Omental fat pad (tissue), 4 donors: ENCODE results near the gene CHPT1. TPM values are rescaled to one million over a fixed set of nuclear protein-coding genes. Genes with fewer than 3 reads are reported as not detected.

Experiments
- ATAC-seq: fragments of 150-250 bp; one replicate; pipeline ENCODE4 v1.9.1; 2016; ENCODE audit warnings: mild to moderate bottlenecking, moderate library complexity; ENCODE audit not compliant: low FRiP score
- DNase-seq: peaks from one replicate; pipeline ENCODE4 v3.0.0-alpha.2; 2019; ENCODE audit warnings: low spot score
- total RNA-seq, 4 donors: library from RNA; depleted of rRNA; stranded (reverse); fragments of >200 nt; gene quantifications; one replicate each; pipeline ENCODE4 v1.1.0, GENCODE V29; 2016
- TF ChIP-seq, protein P1 (sequence below), 3 donors: fragments of 450-650 bp; IDR thresholded peaks; one replicate each; pipeline ENCODE4 v1.5.1; 2016 to 2017; ENCODE audit warnings: antibody characterized with exemption in 3 of 3, mild to moderate bottlenecking in 3 of 3, moderate library complexity in 2 of 3

Gene CHPT1
- total RNA-seq, 4 donors from 2014 or later: 43.8 to 107 (median 60.2) TPM

DNA sequence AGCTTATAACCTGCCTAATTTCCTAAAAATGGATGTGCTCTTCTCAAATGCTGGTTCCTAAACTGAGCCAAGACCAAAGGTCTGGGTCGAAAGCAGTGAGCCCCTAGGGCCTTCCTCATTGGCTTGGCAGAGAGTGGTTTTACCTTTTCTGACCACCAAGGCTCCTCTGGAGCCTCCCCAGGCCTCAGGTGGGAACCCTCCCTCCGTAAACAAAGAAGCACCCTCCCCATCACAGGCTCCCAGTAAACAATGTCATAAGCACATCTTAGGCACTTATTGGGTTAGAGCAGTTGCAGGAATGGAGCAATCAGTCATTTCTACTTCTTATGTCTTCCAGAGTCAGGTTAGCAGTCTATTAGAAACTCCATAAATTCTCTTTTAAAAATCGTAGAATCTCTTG is 6.0 kb downstream of the CHPT1 start:
- no peak for ATAC-seq
- DNase-seq: no peak
- TF ChIP-seq, protein P1, sequence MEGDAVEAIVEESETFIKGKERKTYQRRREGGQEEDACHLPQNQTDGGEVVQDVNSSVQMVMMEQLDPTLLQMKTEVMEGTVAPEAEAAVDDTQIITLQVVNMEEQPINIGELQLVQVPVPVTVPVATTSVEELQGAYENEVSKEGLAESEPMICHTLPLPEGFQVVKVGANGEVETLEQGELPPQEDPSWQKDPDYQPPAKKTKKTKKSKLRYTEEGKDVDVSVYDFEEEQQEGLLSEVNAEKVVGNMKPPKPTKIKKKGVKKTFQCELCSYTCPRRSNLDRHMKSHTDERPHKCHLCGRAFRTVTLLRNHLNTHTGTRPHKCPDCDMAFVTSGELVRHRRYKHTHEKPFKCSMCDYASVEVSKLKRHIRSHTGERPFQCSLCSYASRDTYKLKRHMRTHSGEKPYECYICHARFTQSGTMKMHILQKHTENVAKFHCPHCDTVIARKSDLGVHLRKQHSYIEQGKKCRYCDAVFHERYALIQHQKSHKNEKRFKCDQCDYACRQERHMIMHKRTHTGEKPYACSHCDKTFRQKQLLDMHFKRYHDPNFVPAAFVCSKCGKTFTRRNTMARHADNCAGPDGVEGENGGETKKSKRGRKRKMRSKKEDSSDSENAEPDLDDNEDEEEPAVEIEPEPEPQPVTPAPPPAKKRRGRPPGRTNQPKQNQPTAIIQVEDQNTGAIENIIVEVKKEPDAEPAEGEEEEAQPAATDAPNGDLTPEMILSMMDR (IDR thresholded peaks at IDR 0.05): no peak

DNA sequence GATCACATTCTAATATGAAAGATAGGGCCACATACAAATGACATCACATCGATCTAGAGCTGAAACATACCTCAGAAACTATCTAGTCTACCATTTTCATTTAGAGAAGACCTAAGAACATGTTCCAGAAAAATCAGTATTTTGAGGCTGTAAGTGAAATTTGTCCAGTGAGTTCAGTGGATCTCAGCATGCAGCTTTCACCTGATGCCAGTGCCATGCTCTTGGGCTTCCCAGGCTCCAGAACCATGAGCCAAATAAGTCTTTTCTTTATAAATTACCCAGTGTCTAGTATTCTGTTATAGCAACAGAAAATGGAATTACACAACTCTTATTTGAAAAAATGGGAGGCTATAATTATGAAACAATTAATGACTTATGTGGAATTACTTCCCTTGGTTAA is 9.0 kb downstream of the CHPT1 start:
- no peak for DNase-seq
- ATAC-seq: no peak
- TF ChIP-seq, protein P1 (IDR thresholded peaks at IDR 0.05): no peak

DNA sequence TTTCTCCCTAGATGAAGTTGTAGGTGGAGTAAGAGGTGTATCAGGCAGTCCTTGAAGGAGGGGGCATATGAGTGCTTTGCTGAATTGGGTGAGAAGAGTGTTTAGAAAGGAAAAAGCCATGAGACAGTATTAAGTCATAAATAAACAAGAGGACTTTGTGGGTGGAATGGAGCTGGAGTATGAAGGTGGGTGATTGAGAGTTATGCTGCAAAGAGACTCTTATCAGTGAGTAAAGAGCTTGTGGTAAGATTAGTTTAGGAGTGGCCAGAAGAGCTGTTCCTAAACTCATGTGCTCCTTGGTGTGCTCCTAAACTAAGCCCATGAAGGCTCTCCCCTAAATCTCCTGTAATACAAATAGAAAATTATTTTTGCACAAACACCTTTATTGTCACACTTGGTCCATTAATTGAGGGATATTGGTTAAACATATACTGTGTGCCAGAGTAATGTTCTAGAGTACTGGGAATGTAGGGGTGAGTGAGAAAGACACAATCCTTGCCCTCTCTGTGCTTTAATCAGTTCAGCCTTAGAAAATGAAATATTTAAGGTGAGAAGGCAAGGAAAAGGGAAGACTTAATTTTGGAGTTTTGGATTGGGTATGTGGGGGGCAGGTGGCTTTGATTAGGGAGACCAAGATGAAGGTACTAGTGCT is 9.8 kb downstream of the CHPT1 start:
- no peak for ATAC-seq
- DNase-seq: no peak
- TF ChIP-seq, protein P1 (IDR thresholded peaks at IDR 0.05): no peak

DNA sequence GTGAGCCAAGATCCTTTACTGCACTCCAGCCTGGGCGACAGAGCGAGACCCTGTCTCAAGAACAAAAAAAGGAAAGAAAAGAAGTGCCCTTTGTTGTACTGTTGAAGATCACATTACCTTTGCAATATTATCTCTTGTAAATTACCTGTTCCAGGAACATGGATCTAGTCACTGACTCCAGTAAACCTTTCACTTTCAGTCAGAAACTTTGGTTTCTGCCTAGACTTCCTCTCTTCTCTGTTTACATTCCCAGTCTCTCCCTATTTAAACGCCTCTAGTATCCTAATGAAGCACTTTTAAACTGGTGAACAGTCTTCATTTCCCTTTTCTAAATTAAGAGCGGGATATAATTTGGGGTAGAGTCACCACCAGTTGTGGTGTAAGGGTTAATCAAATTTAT is 12.8 kb downstream of the CHPT1 start:
- TF ChIP-seq, protein P1 (IDR thresholded peaks at IDR 0.05): no peak
- DNase-seq (no peak), ATAC-seq (no peak)

DNA sequence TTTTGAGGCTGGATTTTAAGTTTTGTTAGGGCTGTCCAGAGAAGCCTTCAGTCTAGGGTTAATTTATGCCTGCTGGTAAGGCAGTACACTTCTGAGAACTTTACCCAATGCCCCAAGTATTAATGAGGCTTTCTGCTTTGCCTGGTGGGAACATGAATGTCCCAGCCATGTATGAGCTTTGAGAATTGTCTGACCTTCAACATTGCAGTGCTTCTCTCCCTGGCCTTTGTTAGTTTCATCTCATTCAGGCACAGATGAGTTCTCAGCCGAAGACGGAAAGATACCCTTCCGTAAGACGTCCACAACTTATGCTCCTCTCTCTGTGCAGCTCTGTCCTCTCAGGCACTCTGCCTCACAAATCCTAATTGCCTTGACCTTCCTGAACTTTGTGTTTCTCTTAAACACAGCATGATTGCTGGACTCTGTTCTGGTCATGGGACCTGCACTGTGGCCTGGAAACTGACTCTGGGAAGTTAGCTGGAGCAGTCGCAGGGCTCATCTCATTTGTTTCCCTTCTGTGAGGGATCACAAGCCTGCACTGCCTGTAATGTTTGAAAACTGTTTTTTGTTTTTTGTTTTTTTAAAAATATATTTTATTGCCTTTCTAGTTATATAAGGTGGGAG is 15.7 kb downstream of the CHPT1 start:
- ATAC-seq (no peak), DNase-seq (no peak)
- TF ChIP-seq, protein P1 (IDR thresholded peaks at IDR 0.05): no peak

DNA sequence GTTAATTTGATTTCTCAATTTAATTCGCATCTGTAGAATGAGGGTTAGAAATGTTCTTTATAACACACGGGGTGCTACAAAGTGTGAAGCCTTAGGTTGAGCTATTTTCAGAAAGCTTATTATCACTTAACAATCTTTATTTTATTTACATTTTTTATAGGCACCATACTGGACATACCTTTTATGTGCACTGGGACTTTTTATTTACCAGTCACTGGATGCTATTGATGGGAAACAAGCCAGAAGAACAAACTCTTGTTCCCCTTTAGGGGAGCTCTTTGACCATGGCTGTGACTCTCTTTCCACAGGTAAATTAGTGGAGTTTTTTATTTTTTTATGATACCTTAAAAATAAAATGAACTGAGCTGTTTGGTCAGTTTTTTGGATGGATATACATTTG is 16.5 kb downstream of the CHPT1 start:
- ATAC-seq (no peak), DNase-seq (no peak)
- TF ChIP-seq, protein P1 (IDR thresholded peaks at IDR 0.05): no peak

DNA sequence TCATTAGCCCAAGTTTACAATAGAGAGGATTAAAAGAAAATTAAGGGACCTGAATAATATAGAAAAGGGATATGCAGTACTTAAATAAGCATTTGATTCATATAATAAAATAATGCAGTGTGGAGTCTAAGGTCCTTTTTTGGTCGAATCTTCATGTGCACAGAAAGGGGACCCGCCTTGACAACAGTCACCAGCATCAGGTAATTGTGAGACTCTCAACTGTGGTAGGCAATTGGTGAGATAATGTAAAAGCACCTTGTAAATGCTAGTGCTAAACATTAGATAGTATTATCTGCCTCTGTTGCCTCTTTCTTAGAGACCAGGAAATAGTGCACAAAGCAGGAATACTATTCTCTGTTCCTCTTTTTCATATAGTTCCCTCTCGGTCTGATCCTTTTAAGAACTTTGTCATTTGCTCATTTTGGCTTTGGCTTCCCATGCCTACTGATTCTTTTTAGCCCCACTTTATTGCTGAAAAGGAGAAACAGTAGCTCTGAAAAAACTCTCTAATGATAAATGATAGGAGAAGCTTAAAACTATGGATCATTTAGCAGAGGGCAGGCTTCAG is 17.5 kb downstream of the CHPT1 start:
- DNase-seq: no peak
- TF ChIP-seq, protein P1 (IDR thresholded peaks at IDR 0.05): no peak
- no peak for ATAC-seq
